Activated T-cell treated with anti-CD3 and anti-CD28 coated beads, Interleukin-2, amount 50 U/mL, for 1 hour (primary cell): ENCODE measurements around the gene DNAH1.

ENCODE experiments used
- DNase-seq: peaks from one replicate; pipeline ENCODE4 v3.0.0-alpha.2; 2020

DNAH1 gene

DNA sequence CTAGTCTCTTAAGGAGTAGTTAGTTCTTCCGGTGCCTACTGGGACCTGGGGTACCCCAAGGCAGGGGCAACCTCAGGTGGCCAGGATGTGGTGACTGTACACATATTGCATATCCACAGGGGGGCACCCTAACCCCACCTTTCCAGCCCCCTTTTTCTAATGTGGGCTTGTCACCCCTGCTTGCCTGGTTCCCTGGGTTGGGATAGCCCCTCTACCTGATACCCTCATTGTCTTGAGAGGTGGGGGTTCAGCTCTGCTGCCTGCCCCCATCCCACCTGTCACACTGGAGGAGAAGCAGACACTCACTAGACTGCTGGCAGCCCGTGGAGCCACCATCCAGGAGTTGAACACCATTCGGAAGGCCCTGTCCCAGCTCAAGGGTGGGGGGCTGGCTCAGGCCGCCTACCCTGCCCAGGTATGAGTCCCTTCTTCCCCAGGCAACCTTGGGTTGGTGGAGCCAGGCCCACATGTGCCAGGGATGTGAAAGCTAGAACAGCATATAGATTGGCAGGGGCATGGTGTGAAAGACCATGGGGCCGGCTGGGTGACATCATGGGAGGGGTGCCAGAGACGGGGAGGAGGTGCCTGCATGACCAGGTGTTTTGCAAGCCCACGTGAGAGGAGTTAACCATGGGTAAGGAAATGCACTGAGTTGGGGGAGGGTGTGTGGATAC, 24.5 kb upstream of the DNAH1 start:
- DNase-seq: peak; percentile 53

DNA sequence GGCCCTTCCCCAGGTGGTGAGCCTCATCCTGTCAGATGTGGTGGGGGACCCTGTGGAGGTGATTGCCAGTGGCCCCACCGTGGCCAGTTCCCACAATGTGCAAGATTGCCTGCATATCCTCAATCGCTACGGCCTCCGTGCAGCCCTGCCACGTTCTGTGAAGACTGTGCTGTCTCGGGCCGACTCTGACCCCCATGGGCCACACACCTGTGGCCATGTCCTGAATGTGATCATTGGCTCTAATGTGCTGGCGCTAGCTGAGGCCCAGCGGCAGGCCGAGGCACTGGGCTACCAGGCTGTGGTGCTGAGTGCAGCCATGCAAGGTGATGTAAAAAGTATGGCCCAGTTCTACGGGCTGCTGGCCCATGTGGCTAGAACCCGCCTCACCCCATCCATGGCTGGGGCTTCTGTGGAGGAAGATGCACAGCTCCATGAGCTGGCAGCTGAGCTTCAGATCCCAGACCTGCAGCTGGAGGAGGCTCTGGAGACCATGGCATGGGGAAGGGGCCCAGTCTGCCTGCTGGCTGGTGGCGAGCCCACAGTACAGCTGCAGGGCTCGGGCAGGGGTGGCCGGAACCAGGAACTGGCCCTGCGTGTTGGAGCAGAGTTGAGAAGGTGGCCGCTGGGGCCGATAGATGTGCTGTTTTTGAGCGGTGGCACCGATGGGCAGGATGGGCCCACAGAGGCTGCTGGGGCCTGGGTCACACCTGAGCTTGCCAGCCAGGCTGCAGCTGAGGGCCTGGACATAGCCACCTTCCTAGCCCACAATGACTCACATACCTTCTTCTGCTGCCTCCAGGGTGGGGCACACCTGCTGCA, 23.7 kb upstream of the DNAH1 start:
- DNase-seq: no peak

DNA sequence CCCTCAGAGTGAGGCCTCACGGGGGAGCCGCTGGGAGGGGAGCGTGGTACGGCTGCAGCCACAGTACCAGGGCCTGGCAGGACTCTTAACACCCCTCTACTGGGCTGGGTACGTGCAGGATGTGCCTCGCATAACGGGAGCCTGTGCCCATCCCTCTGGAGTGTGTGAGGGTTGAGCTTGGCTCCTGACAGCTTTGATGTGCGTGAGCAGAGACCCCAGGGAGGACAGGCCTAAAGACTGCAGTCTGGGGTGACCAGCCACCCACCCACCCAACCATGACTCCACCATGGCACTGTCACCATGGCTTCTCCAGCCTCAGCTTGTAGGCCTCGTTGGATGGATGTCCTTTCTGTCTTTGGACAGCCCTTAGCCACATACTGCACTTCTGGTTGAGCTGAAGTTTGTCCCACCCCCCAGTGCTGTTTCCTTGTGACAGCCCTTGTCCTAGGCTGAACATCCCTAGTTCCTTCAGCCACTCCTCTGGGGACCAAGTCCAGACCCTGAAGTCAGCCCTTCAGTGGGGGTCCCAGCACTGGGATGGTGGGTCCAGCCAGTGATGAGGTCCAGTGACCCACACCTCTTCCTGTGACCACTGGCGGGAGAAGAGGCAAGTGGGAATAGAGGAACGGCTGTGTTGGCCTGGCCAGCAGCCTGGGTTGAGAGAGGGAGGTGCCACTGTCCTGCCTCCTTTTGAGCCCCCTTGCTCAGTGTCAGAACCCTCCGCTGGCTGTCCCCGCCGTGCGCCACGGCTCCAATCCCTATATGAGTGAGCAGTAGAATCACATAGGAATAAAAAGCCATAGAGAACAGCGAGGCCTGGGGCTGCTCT, 22.4 kb upstream of the DNAH1 start:
- DNase-seq: no peak

DNA sequence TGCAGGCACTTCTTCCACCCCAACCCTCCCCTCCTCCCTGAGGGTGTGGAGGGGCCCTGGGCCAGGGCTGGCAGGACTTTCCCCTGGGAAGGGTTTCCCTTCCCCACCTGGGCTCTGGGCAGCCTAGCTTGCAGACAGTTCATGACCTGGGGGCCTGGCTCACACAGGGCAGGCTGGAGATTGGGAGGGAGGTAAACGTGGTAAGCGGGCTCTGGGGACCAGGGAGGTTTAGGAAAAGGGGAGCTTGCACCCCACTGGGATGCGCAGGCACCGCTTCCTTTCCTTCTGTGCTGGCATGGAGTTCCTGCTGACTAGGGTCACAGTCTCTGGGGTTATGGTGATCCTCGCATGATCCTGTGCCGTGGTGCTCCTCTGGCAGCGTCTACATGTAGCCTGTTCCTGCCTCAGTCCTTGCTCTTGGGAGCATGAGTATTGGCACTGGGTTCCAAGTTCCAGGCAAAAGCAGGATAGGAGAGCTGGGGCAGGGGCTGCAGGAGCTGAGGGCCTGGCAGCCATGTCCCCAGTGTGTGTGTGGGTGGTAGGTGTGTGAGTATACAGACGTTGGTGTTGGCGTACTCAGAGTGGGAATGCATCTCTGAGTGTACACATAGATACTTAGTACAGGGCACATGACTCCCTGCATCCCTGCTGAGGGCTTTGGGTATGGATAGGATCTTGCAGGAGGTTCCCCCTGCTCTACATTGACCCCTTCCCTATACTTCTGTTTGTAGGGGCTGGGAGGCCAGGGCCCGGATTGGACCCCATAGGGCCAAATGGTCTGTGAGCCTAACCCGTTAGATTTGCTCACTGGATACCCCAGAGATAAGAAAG, 21.6 kb upstream of the DNAH1 start:
- no peak for DNase-seq

DNA sequence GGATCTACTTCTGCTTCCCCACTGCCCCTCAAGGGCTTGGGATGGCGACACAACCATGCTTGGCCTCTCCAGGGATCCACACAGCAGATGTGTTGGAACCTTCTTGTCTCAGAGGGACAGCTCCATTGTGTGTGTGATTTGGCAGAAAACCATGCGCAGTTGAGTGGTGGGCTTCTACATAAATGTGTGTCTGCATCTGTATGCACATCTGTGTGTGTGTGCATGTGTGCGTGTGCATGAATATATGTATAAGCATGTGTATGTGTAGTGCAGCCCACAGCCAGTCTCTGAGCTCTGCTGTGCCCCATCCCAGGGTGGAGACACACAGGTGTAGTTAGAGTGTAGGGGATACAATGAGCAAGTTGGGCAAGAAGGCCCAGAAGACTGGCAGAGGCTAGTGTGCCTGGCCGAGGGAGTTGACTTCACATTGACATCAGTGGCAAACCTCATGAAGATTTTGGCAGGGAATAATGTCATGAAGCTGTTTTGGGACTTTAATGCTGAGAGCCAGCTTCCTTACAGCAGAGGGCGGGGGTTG, 20.4 kb upstream of the DNAH1 start:
- no peak for DNase-seq

DNA sequence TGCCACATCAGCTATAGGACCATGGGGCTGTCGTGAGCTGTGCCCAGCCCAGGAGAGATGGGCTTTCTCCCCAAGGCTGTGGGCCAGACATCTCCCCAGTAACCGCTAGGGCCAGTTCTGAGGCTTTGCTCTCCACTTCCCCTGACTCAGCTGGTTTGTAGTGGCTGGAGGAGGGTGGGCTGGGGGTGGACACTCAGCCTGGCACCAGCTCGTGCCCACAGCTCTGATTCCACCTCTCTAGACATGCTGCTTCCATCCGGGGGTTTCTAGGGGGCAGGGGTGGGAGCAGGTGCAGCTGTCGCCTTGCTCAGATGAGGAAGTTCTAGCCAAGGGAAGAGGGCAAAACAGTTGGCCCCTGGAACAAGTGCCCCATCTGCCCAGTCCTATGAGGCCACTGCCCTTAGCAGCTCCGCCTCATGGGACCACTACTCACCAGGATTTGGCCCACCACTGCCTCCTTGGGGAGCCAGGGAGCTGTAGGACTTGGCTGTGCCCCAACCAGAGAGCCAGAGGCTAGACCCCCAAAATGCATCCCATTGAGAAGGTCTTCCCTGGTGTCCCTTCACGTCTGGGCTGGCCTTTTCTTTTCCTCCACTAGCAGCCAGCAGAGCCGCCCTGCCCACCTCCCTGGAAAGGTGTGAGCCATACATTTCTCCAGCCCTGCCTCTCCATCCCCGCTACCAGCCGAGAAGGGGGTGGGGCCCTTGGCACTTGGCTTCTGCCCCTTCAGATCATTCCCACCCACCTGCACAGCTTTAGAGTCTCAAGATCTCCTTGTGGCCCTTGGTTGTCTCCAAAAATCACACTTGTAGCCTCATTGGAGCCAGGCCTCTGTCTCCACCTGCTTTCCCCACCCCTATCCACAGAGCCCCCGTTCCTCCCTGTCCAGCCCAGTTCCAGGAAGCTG, 18.6 kb upstream of the DNAH1 start:
- DNase-seq: no peak

DNA sequence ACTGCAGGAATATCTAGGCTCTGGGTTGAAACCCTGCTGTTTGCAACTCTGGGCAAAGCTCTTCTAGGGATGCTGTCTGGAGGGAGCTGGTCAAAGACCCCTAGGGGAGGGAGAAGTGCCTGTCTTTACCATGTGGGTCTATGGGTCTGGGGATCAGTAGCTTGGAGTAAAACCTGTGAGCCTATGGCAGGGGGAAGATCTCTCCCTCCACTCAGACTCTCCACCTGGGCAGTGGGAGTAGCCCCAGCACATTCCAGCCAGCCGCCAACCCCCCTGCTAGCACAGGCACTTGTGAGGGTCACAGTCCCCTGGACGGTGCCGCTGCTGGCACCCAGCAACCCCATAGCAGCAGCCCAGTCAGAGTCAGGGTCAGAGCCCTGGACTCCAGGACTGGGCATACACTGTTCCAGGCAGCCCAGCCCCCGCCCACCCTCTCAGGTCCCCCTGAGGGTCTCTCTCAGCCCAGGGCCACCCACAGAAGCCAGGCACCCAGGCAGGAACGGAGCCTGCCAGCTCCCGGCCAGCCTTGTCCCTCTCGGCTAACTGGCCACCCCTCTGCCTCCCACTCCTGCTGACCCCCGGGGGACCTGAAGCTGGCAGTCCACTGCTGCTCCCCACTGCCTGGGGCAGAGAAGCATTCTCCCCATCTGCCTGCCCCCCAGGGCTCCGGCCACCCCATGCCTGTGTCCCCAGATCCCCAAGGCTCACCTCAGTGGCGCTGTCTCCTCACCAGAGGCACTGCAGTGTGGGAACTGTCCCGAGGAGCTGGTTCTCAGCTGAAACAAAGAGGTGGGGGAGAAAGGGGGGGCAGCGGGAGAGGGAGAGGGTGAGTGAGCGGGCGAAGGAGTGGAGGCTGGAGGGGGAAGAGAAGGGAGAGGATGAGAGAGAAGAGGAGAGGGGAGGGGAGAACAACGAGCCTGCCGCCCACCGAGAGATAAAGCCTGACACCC, 17.7 kb upstream of the DNAH1 start:
- DNase-seq: no peak

DNA sequence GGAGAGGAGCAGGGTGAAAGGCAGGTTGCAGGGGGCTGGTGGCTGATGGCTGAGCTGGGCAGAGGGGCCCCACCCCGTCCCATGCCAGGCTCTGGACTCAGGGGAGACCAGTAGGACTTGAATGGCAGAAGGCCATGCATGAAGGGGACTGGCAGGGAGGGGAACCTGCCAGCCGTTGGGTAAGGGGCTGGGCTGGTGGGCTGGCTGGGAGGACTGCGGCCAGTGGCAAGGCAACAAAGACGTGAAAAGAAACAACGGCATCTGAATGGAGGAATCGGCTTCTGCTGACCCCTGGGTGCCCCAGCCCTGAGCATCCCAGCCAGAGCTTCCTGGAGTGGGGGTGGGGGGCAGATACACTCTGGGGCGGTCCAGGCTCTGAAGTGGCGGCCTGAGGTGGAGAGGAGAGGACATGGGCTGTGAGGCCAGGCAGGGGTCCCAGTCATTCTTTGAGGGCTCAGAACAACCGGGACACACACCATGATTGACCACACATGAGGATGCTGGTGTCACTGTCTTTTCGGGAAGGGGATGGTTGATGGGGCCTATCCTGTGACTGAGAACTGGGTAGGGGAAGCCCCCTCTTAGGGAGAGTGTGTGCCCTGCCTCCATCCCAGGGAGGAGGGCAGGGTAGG, 16.8 kb upstream of the DNAH1 start:
- DNase-seq: no peak

DNA sequence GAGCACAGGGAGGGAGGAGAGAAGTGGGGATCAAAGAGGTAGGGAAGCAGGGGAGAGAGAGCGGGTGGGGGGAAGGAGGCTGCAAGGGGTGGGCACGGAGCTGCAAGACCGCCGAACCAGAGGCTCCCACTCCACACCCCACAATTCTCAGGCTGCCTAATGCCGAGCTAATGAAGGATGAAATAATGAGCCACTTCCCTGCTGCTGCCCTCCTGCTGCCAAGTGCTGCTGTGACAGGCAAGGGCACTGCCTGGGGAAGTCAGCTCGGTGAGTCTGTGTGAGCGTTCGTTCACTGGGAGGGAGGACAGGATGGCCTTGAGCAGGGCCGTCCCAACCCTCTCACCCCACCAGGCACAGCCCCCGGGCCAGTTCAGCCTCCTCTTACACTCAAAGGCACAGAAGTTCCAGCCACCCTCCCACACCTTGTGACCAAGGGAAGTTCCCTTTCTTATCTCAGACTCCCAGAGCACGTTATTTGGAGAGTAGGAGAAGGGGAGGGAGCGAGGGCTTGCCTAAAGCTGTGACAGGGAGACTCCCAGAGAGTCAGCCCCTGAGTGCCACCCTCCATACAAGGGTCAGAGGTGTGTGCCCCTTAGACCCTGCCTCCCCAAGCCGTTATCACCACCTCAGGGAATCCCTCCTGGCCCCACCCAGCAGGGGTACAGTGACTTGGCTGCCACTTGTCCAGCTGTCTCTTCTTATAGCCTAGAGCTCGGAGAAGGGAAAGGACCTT, 16.1 kb upstream of the DNAH1 start:
- DNase-seq: no peak

DNA sequence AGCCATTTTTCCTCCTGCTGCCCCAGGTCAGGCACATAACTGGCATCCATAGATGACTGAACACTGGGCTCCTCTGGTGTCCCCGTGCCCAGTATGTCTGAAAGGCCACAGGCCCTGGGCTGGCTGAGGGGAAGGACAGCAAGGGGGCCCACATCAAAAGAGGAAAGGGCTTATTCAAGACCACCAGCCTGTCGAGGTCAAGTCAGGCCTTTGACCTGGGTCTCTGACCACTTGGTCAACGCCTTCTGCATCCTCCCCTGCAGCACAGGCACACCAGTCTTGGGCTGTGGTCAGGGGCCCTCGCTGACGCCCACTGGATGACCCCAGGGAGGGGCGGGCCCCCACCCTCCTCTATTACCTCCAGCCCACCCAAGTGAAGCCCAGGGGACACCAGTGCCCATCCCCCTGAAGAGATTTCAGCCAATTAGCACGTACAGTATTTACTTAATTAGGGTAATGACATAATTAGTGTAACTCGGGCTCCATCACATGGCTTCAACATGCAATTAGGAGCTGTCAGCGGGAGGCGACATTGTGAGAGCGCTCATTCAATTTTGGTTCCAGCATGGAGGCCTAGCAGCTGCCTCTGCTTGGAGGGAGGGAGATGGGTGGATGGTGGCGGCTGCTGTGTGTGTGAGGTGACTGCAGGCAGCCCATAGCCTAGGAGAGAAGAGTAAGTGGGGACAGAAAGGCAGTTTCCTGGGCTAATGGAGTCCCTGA, 13.5 kb upstream of the DNAH1 start:
- no peak for DNase-seq

DNA sequence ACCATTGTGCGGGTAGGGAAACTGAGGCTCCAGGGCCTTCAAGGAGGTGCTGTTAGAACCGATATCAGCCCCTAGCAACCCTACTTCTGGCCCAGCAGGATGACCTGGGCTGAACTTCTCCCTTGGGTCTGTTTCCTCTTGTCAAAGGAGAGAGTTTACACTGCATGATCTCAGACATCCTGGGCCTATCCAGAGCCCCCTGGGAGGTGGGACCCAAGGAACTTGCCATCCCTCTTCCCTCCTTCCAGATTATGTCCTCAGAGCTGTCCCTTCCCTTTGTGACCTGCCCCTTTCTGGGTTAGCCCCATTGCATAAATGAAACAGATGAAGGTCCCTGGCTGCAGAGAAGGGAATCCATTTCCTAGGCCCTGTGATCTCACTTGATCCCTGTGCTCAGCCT, 12.3 kb upstream of the DNAH1 start:
- no peak for DNase-seq

DNA sequence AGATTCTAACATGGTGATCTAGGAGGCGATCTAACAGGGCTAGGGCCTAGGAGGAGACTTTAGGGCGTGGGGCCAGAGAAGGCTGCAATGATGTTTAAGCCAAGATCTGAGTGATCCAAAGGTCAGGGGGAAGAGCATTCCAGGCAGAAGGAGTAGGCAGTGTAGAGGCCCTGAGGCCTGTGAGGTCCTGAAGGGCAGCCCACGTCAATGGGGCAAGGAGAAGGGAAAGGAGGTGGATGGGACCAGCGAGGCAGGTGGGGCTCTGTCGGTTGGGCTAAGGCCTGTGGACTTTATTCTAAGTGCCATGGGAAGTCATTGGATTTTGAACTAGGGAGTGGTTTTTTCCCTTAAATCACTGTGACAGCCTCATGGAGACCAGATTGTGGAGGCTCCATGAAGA, 10.2 kb upstream of the DNAH1 start:
- DNase-seq: no peak

DNA sequence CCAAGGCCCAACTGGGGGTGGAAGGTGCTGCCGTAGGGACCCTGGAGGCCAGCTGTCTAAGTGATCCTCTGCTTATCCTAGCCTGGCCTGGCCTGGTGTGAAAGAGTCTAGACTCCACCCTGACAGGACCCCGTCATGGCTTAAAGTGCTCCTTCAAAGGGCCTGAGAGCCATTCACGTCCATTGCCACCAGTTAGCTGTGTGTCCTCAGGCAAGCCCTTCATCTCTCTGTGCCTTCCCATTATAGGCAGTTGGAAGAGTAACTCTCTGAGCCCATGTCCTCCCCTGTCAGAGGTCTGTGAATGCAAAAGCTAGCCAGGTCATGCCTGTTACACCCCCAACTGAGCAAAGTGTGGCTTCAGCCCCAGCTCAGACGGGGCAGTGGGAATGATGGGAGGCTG, 9.1 kb upstream of the DNAH1 start:
- no peak for DNase-seq

DNA sequence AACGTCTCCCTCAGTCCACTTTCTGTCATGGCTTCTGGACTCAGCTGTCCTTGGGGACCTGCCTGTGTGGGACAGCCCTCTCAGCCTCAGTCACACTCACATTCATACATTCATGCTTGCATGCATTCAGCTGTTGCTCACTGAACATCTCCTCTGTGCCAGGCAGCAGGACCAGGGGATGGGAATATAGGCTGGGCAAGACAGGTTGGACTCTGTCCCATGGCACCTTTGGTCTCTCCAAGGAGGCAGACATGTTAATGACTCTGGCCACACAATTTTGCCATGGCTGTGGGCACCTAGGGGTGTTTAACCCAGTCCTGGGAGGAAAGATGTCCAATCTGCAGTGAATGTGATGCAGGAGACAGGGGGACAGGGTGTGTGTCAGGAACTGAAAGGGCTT, 7.8 kb upstream of the DNAH1 start:
- no peak for DNase-seq

DNA sequence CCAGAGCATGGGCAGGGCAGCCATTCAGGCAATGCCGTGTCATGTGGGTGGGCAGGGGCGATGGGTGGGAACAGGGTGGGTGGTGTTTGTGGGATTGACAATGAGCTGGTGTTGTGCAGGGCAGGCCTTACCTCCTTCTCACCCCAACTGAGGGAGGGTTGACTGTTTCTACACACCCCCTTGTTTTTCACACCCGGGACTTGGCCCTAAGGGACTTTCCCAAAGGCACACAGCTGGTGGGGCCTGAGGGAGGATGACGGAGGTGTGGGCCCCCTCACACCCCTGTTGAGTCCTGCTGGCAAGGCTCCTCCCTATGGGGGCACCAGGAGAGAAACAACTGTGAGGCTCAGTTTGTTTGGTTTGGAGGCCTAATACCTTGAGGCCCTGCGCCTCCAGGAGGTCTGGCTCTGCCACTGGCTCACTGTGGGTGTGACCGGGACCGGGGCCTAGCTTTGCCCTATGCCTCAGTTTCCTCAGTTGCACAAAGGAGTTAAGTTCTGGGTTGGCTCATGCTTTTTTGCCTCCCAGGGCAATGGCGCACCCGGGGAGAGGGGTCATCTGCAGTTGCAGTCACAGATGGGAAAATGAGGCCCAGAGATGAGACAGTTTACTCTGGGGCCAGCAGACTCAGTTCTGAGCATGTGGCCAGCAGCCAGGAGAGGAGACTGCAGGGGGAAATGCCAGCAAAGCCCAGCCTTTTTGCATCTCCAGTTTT, 5.1 kb upstream of the DNAH1 start:
- DNase-seq: peak; percentile 27

DNA sequence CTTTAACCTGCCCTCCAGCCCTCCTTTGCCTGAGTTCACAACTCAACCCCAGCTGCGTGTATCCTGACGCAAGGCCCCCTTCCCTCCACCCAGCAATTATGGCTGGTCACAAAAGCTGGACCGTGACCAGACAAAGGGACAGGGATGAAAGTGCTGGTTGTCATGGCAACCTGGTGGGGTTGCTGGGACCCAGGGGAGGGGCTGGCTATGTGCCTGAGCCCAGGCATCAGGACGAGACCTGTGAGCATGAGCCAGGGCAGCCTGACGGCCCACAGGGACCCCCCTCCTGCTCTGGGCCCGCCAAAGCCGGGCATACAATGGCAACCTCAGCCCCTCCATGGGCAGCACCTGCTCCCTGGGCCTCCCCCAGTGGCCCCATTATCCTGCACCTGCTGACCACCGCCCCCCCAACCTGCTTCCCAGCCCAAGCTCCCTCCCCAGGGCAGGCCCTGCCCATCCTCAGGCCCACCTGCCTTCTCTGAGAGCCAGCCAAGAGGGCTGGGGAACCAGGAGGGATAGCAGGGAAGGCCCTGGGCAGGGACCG, 4.5 kb upstream of the DNAH1 start:
- no peak for DNase-seq

DNA sequence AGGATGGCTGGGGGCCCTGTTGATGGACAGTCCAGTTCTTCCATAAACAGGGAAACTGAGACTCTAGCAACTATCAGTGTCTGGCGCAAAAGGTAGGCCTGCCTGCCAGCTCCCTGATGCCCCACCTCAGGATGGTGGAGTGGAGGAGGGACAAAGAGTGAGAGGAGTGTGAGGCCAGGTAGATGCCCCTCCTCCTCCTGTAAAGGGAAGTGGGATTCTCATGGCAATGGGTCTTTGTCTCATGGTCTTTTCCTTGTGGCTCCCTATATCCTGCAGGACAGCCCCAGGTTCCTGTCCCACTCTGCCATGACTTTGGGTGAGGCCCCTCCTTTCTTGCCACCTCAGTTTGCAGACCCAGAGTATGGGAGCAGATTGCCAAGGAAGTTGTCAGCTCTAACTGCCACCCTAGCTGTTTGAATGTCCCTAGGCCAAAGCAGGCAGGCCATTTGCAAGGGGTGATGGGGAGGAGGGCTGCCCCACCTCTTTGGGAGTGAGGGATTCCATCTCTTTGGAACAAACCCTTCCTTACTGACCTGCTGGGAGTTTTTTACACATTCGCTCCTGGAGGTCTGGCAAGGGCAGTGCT, 2.8 kb upstream of the DNAH1 start:
- no peak for DNase-seq
